Measurements from ENCODE around the gene GLIPR1L2. TPM values are rescaled to one million over a fixed set of nuclear protein-coding genes. Genes with fewer than 3 reads are reported as not detected.

The GLIPR1L2 gene
- total RNA-seq, 1 donor from 2014 or later: 1.1 TPM

DNA sequence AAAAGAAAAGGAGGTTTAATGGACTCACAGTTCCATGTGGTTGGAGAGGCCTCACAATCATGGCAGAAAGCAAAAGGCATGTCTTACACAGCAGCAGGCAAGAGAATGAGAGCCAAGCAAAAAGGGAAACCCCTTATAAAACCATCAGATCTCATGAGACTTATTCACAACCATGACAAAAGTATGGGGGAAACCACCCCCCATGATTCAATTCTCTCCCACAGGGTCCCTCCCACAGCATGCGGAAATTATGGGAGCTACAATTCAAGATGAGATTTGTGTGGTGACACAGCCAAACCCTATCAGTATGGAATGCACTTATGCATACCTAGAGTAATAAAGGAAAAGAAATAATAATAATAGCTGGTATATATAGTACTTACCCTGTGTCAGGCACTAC is 85.2 kb downstream of the GLIPR1L2 start:
- no peak for DNase-seq (ENCODE audit: low spot score)

GRCh38 chr12:75477137-75477536 is 86.2 kb downstream of the GLIPR1L2 start:
- no peak for DNase-seq (ENCODE audit: low spot score)

GRCh38 chr12:75478116-75478794 is 87.4 kb downstream of the GLIPR1L2 start:
- no peak for DNase-seq (ENCODE audit: low spot score)

- no peak for DNase-seq (ENCODE audit: low spot score)
Observed at GRCh38 chr12:75479963-75480461, 89.1 kb downstream of the GLIPR1L2 start.

DNA sequence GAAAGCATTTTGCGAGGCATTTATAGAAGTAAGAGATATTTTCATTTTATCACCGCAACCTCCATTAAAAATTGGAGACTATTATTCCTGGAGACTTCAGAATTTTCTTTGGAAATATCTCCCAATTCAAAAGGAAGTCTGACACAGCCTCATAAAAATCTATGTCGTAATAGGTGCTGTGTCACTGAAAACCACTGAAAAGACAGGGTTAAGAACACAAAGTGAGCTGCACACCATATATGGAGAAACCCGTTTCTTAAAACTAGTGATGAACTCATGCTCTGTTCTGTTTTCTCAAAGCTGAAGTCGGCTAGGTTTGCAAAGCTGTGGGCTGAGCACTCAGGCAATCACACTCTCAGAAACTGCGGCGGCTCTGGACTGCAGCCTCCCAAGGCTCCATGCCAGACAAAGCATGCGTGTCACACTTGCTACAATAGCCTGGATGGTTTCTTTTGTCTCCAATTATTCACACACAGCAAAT is 89.6 kb downstream of the GLIPR1L2 start, which contains the start of gene GLIPR1:
Gene GLIPR1, plus strand, starts transcription at position 287 of the 481 bp plus-strand sequence. Its CDS starts 126 bp downstream, at position 413.
- DNase-seq (ENCODE audit: low spot score): no peak

DNA sequence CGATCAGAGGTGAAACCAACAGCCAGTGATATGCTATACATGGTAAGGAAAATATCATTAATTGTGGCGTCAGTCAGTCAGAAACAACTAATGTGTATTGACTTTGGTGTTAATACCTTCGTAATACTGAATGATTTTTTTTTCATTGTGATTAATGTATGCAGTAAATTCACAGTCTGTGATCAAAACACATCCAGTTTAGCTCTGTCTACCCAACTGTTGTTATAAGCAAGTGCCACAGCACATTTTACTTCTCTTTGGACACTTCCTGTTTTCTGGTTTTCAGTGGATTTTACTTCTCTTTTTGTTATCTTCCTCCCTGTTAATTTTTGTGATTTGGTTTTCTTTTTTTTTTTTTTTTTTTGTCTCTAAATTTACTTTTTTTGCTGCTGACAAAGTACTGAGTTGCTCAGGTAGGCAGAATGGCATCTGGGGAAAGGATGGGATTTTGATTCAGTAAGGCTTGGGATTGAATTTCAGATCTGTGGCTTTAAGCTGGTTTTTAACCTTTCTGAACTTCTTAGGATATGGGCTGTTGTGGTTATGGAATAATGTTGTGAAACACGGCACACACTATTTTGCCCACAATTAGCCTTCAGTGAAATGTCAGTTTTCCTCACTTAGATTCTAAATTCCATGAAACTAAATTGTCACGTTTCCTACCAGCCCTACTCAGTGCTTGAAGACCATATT is 90.3 kb downstream of the GLIPR1L2 start:
- DNase-seq (ENCODE audit: low spot score): no peak

DNA sequence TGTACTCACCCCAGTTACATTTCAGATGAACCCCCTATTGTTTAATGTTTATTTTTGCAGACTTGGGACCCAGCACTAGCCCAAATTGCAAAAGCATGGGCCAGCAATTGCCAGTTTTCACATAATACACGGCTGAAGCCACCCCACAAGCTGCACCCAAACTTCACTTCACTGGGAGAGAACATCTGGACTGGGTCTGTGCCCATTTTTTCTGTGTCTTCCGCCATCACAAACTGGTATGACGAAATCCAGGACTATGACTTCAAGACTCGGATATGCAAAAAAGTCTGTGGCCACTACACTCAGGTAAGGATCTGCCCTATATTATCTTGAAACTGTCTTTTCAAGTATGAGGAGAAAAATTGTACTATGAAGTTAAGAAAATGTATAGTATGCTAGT is 90.9 kb downstream of the GLIPR1L2 start:
- no peak for DNase-seq (ENCODE audit: low spot score)

Other genes with a start within 250 kb of the GLIPR1L2 start
- not detected for gene KCNC2, start 181.2 kb upstream of the GLIPR1L2 start, total RNA-seq
- gene CAPS2, start 60.8 kb upstream of the GLIPR1L2 start, total RNA-seq: 6.4 TPM
- gene GLIPR1L1, start 56.4 kb upstream of the GLIPR1L2 start, total RNA-seq: not detected
- 52.2 TPM for gene GLIPR1, start 89.7 kb downstream of the GLIPR1L2 start, total RNA-seq
- 39.8 TPM for gene KRR1, start 120.5 kb downstream of the GLIPR1L2 start, total RNA-seq

Data from mesenteric fat pad (tissue), 1 donor.